GM19351 (cell line): Measurements from ENCODE around the gene MAGI1.

Experiments used
- ATAC-seq: cut with Tn5 transposase; IDR thresholded peaks from one replicate; pipeline ENCODE4 v1.9.1; 2021; ENCODE audit warnings: mild to moderate bottlenecking, moderate library complexity; ENCODE audit not compliant: unreplicated experiment

Gene MAGI1

DNA sequence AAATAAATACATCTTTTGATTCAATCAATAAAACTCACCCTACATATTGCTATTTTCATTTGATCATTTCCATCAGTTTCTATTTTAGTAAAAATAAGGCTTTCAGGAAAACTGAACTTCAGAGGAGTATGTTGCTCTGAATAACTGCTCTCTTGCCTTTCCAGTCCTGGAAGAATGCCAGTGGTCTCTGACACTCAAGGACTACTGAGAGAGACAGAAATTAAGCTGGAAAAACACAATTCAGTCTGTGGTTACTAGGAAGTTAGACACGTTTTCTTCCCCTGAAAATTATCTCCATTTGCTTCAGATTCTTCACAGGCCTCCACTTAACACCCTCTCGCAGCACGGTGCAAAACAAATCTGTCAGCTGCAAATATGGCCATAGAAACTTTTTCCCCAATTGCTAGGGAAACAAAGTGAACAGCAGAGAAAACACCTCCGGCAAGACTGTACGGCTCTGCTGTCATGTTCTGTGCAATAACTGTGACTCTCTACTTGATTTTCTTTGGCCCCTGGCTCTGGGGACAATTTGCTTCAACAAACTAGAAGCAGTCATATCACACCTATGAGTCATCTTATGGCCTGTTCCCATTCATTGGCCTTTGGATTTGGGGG is 353.0 kb downstream of the MAGI1 start:
- ATAC-seq, result no peak

- ATAC-seq, result no peak
These were observed 360.2 kb downstream of the MAGI1 start for GRCh38 chr3:65678516-65678915.

- ATAC-seq, result no peak
These were observed 361.2 kb downstream of the MAGI1 start for GRCh38 chr3:65677486-65678010.

DNA sequence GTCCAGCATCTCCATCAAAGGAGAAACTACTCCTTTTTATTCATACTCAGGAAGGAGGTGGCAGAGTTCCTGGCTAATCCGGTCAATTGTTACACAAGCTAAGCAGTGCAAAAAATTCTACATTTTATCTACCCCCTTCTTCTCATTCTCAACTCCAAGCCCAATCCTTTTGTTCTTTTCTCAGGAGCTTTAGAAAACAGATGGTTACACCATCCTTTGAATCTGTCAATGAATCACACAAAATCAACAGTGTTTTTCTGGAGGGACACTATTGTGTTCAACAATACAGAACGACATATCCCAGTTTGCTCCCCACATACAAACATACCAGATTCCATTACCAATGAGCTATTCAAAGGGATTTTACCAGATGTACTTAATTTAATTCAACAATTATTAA is 362.1 kb downstream of the MAGI1 start:
- no peak for ATAC-seq

DNA sequence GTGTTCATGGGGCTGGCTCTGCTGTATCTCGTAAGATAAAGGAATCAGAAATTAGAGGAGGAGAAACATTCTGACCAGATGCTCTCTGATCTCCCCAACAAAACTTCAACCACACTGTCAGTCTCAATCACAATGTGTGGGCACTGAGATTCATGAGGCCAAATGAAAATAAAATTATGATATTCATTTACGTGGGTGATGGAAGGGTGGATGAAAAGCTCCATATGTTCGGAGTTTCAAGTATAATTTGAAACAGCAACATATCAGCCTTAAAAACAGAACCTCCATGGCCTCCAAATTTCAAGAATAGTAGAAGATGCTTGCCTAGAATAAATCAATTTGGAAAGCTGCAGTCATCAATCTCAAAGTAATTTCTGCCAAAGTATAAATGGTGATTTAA is 363.7 kb downstream of the MAGI1 start:
- no peak for ATAC-seq

DNA sequence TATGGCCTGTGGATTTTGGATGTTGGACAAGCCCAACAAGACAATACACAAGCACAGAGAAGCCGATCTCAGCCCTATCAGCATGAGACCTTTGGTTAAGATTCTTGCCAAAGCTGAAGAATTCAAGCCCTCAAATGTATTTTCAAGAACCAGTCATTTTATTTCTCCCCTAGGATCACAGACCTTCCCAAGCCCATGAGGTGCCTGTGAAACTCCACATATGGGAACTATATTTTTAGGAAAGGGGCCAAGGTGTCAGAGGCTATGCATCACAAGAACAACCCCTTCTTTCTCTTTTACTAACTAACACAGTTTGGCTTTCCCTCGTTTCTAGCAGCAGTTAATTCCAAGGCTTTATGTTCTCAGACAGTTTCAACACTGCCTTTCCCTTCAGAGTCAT is 364.5 kb downstream of the MAGI1 start:
- no peak for ATAC-seq

DNA sequence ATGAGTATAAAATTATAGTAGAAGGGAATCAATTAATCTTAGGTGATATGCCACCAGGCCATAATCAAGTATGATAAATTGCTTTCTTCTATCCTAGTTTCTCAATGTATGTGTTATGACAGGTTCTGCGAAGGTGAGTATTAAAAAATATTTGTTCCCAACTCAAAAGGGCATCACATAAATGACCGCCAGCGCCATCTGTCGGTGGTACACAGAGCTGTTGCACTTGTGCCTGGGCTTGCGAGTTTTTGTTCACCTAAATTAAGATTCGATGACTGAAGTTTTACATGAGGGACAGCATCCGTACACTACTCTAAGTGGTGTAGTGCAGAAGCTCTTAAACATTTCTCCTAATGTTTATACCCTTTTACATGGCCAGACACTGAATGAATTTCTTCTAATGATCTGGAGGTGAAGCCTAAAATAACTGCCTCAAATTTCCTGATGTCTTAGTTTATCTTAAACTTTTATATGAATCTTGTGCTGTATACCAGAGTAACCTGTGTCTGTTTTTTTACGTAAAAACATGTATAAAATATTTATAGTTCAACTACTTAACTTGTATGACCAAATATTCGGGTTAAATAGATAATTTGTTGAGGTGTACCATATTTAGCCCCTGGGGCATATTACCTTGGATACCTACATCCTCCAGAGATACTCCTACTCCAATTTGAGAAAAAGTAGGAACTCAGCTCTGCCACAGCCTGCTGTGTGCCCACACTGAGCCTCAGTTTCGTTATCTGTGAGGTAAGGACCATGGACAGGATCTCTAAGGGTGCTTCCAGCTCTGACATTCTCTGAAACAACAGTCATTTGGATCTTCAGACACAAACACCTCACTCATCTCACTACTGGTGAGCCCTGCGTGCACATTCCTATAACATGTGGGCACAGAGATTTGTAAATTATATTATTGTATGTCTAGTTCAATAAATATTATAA is 365.6 kb downstream of the MAGI1 start:
- ATAC-seq, result no peak

- ATAC-seq, result no peak
These were observed 366.7 kb downstream of the MAGI1 start for GRCh38 chr3:65672061-65672460.

GRCh38 chr3:65671004-65671403 is 367.7 kb downstream of the MAGI1 start:
- no peak for ATAC-seq

DNA sequence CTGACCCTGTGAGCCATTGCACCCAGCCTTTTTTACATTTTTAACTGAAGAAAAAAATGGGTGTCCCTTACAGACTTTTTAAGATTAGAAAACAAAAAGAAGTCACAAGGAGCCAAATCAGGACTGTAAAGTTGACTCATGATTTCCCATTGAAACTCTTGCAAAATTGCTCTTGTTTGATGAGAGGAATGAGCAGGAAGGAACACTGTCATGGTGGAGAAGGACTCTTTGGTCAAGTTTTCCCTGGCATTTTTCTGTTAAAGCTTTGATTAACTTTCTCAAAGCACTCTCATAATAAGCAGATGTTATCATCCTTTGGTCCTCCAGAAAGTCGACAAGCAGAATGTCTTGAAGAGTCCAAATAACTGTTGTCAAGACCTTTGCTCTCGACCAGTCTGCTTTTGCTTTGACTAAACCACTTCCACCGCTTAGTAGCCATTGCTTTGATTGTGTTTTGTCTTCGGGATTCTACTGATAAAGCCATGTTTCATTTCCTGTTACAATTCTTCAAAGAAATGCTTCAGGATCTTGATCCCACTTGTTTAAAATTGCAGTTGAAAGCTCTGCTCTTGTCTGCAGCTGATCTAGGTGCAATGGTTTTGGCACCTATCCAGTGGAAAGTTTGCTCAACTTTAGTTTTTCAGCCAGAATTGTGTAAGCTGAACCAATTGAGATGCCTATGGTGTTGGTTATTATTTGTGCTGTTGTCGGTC is 369.4 kb downstream of the MAGI1 start:
- no peak for ATAC-seq

DNA sequence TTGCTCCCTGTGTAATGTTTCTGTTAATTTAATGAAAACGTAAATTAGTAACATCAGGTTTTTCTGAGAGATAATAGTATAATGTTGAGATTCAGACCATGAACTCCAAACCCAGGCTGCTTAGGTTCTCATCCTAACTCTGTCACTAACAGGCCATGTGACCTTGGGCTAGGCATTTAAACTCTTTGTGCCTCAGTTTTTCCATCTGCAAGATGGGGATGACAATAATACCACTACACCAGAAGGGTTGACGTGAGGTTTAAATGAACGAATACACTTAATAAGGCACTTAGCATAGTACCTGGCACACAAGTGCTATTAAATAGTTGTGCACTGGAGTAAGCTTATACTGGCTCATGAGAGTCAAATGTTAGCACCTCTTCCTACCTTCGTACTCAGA is 370.8 kb downstream of the MAGI1 start:
- no peak for ATAC-seq

- ATAC-seq, result no peak
These were observed 372.1 kb downstream of the MAGI1 start for GRCh38 chr3:65666448-65667091.

- ATAC-seq, result no peak
These were observed 372.8 kb downstream of the MAGI1 start for GRCh38 chr3:65665915-65666314.

DNA sequence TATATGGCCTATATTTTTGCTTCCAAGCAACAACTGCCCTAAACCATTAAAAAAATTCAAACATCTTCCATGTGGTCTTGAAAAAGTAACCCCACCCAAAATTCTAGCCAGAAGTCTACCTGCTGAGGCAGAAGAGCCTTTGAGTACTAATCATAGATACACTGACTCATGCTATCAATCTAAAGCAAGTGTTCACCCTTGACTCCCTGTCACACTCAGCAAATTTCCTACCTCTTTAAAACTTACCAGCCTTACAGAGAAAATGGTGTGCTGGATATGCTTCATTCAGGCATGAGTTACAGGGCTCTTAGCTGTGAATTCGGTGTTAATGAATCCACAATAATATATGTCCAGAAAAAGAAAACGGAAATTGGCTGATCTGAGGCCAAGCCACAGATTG is 373.8 kb downstream of the MAGI1 start:
- ATAC-seq, result no peak

- no peak for ATAC-seq
These were observed 374.3 kb downstream of the MAGI1 start for GRCh38 chr3:65664446-65664845.

GRCh38 chr3:65662095-65662494 is 376.6 kb downstream of the MAGI1 start:
- no peak for ATAC-seq

DNA sequence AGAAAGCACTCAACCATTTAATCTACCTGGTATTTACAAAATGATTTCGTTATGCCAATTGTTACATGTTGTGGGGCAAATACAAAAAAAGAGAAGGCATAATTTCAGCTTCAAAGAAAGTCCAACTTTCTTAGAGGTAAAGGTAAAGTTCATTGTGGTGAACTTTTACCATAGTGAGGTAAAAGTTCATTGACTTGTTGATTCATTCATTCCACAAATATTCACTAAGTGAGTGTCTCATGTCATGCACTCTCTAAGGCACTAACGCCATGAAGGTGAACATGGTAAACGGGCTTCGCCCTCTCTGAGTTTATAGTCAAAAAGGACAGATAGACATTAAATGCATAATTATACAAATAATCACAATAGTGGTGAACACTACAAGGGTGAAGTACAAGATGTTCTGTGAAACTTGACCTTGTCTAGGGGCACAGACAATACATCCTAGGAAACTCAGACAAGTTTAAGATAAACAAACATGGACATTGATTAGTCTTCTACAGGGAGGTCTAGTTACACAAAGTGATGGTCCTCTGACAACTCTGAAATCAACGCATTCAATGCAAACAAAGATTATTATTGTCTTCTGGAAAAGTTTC is 378.6 kb downstream of the MAGI1 start:
- no peak for ATAC-seq

DNA sequence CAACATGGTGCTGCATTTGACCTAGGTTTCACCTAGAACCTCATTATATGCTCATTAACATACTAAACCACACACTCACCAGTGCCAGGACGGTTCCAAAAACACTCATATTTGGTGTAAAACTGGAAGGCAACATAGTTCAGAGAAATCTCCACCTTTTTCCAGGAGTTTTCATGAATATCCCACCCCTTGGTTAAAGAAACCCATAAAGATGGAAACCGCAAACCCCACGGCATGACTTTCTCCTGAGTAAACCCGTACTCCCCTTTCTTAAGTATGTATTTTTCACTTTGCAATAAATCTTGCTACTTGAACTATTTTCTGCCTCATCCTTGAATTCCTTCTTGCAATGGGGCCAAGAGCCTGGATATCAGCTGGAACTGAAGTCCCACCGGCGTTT is 379.3 kb downstream of the MAGI1 start:
- no peak for ATAC-seq

GRCh38 chr3:65658401-65658800 is 380.3 kb downstream of the MAGI1 start:
- ATAC-seq, result no peak

- no peak for ATAC-seq
These were observed 383.7 kb downstream of the MAGI1 start for GRCh38 chr3:65655061-65655460.

DNA sequence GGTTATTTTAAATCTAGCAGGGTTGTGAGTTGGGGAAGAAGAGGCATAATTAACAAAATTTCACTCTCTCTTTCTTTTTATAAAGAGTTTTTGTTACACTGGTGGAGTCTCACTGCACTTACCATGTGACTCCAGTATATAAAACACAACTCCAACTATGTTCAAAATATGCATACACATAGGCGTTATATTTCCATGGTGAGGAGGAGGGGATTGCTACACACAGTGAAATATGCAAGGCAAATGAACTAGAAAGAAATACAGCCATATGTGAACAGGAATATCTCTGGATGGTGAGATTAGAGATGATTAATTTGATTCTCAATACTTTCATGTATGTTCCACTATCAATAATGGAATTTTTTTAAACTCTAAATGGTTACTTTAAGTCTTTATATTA is 385.0 kb downstream of the MAGI1 start:
- ATAC-seq, result no peak
